GM12878 (cell line): Measurements from ENCODE around the gene LRRC51. TPM values are rescaled to one million over a fixed set of nuclear protein-coding genes. Genes with fewer than 3 reads are reported as not detected.

Experiments used
- CHD2 ChIP-seq: IDR thresholded peaks from 2 replicates; pipeline ENCODE4 v1.6.1; 2011; ENCODE audit warnings: low read depth, low read length, improper control_type of control experiment, borderline replicate concordance
- E4F1 ChIP-seq: fragments of 450-650 bp; IDR thresholded peaks from 2 replicates; pipeline ENCODE4 v1.6.1; 2018; ENCODE audit warnings: borderline replicate concordance, mild to moderate bottlenecking; ENCODE audit not compliant: partially characterized antibody
- JUNB ChIP-seq: IDR thresholded peaks from 2 replicates; pipeline ENCODE4 v1.6.1; 2016; ENCODE audit warnings: antibody characterized with exemption, mild to moderate bottlenecking
- KDM1A ChIP-seq: fragments of 200-600 bp; sonication (generic); IDR thresholded peaks from 2 replicates; pipeline ENCODE4 v1.6.1; 2016; ENCODE audit warnings: borderline replicate concordance
- MEF2B ChIP-seq: fragments of 450-650 bp; IDR thresholded peaks from 2 replicates; pipeline ENCODE4 v1.6.1; 2018; ENCODE audit warnings: mild to moderate bottlenecking, moderate library complexity; ENCODE audit not compliant: partially characterized antibody, poor library complexity, severe bottlenecking
- ZBTB40 ChIP-seq: fragments of 450-650 bp; IDR thresholded peaks from 2 replicates; pipeline ENCODE4 v1.6.1; 2016; ENCODE audit warnings: mild to moderate bottlenecking, moderate library complexity, borderline replicate concordance
- ZZZ3 ChIP-seq: IDR thresholded peaks from 2 replicates; pipeline ENCODE4 v1.6.1; 2011; ENCODE audit warnings: low read depth; ENCODE audit not compliant: control insufficient read depth, insufficient read length
- polyA plus RNA-seq, 11 experiments: library from polyadenylated mRNA; depleted of rRNA in 4 of 11; unstranded in 6 of 11; stranded (reverse) in 5 of 11; fragments of >200 nt; fragmentation: Nextera tagmentation in 4 of 11; fragmentation: Illumina TruSeq in 1 of 11; extraction: Ambion mirVana in 4 of 11; extraction: Trizol in 1 of 11; gene quantifications; 1 replicate in 1 of 11; 2 replicates in 10 of 11; pipeline versions ENCODE4 v1.2.1 to v1.2.3, GENCODE V29; 2011 to 2016; ENCODE audit warnings: inconsistent platforms in 2 of 11, missing spikeins in 2 of 11, low read depth in 1 of 11
- total RNA-seq, 4 experiments: library from RNA; depleted of rRNA in 3 of 4; stranded (reverse); fragments of >200 nt in 3 of 4; fragmentation: Illumina TruSeq in 1 of 4; extraction: Trizol in 1 of 4; gene quantifications; 2 replicates each; pipeline versions ENCODE4 v1.2.1 to v1.2.3, GENCODE V29; 2013 to 2021

Gene LRRC51
- total and polyA plus RNA-seq, 10 of the 15 experiments (the other 5 are each of a cell fraction or from before 2014, with no cell fraction given) = 2.6 to 8.6 (median 5.4) TPM

GRCh38 chr11:72058416-72059034 is 22.1 kb upstream of the LRRC51 start (continued):
- TF ChIP-seq ZBTB40 = no peak
- no peak for TF ChIP-seq CHD2
- TF ChIP-seq MEF2B = no peak
- TF ChIP-seq E4F1 = no peak
- no peak for TF ChIP-seq ZZZ3
- no peak for TF ChIP-seq JUNB
- TF ChIP-seq KDM1A = no peak
- TF ChIP-seq, all 136 proteins: peak for 0
